GM21423 (cell line): Measurements from ENCODE around the gene ACTN2.

Experiments
- ATAC-seq: cut with Tn5 transposase; IDR thresholded peaks from one replicate; pipeline ENCODE4 v1.9.1; 2021; ENCODE audit warnings: mild to moderate bottlenecking, moderate library complexity; ENCODE audit not compliant: unreplicated experiment

Gene ACTN2

GRCh38 chr1:236812334-236813030 lies 126.2 kb downstream of the ACTN2 start:
- ATAC-seq = no peak
